ENCODE results near the gene CD300LD.

DNA sequence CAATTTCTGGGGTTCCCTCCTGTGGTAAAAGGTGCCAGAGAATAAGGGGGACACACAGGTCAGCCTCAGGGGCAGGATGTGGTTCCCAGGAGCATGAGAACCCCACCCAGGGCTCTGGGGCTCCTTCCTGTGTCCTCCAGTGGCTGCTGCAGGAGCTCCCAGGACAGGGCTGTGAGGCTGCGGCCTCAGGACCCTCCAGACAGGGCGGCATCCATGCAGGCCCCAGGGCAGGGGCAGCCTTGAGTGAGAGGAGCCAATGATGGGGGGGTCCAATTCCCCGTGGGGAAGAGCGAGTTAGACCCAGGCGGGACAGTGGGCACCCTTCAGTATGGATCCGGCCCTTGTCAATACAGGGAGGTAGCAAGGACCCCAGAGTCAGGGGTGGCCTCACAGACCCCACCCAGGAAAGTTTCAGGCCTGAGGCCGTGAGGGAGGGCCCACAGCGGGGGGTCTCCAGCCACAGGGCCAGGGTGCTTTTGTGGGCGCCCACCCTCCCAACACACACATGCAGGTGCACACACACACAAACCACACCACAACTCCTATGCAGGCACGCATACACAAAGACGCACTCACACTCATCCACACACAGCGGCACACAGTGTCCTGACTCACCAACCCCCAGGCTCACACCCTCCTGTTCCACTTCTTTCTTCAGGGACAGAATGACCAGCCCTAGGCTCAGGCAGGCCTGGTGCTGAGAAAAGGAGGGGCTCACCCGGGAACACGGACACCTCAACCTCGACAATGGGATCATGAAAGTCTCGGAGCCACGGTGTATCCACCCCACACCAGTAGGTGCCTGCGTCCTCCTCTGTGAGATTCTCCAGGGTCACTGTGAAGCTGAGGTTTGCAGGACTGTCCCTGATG is 48.0 kb downstream of the CD300LD start:
- TF ChIP-seq, protein P1, sequence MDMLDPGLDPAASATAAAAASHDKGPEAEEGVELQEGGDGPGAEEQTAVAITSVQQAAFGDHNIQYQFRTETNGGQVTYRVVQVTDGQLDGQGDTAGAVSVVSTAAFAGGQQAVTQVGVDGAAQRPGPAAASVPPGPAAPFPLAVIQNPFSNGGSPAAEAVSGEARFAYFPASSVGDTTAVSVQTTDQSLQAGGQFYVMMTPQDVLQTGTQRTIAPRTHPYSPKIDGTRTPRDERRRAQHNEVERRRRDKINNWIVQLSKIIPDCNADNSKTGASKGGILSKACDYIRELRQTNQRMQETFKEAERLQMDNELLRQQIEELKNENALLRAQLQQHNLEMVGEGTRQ (IDR thresholded peaks at IDR 0.05), result no peak
- TF ChIP-seq REST (IDR thresholded peaks at IDR 0.05), result no peak
- TF ChIP-seq SMC3 (IDR thresholded peaks at IDR 0.05), result no peak
- no peak for TF ChIP-seq EP300 (IDR thresholded peaks at IDR 0.05)
- no peak for TF ChIP-seq CTCF (IDR thresholded peaks at IDR 0.05)
- TF ChIP-seq POLR2A (IDR thresholded peaks at IDR 0.05; ENCODE audit: low read length), result no peak

Data from A549 (cell line).